ENCODE measurements around the gene PKP1.

DNA sequence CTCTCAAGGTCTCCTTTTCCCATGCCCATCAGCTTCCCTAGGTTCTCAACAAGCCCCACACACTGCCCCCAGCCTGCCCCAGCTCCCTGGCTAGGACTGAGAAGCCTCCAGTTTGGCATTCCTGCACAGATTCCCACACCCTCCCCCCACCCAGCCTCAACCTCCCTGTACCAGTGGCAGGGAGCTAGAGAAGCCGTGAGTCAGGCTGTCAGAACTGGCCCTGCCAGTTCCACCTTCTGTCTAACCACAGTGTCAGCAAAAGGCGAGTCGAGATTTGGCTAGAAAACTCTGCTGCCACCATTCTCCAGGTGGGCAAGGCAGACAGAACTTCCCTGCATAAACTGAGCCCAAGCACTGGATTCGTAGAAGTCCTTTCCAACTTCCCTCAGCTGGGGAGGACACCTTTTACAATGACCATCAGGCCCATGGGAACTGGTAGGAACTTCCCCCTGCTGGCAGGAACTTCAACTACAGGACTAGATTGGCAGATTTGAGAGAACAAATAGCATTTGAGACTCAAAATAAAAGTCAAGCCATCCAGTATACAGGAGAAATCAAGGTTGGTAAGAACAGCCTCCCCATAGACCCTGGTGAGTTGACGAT lies 63.1 kb downstream of the PKP1 start:
- TF ChIP-seq, protein P1, sequence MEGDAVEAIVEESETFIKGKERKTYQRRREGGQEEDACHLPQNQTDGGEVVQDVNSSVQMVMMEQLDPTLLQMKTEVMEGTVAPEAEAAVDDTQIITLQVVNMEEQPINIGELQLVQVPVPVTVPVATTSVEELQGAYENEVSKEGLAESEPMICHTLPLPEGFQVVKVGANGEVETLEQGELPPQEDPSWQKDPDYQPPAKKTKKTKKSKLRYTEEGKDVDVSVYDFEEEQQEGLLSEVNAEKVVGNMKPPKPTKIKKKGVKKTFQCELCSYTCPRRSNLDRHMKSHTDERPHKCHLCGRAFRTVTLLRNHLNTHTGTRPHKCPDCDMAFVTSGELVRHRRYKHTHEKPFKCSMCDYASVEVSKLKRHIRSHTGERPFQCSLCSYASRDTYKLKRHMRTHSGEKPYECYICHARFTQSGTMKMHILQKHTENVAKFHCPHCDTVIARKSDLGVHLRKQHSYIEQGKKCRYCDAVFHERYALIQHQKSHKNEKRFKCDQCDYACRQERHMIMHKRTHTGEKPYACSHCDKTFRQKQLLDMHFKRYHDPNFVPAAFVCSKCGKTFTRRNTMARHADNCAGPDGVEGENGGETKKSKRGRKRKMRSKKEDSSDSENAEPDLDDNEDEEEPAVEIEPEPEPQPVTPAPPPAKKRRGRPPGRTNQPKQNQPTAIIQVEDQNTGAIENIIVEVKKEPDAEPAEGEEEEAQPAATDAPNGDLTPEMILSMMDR (IDR thresholded peaks at IDR 0.05): peak in 2 of 3 experiments; percentile 26 to 36
- TF ChIP-seq POLR2AphosphoS5 (IDR thresholded peaks at IDR 0.05; ENCODE audit: insufficient read depth in 1 of 2, low read depth in 1 of 2) (no peak), POLR2A (IDR thresholded peaks at IDR 0.05) (no peak)
